ENCODE data around the gene JADE2. TPM values are rescaled to one million over a fixed set of nuclear protein-coding genes. Genes with fewer than 3 reads are reported as not detected.

JADE2 gene
- total RNA-seq, 2 donors from 2014 or later = 28.0 to 41.0 TPM

DNA sequence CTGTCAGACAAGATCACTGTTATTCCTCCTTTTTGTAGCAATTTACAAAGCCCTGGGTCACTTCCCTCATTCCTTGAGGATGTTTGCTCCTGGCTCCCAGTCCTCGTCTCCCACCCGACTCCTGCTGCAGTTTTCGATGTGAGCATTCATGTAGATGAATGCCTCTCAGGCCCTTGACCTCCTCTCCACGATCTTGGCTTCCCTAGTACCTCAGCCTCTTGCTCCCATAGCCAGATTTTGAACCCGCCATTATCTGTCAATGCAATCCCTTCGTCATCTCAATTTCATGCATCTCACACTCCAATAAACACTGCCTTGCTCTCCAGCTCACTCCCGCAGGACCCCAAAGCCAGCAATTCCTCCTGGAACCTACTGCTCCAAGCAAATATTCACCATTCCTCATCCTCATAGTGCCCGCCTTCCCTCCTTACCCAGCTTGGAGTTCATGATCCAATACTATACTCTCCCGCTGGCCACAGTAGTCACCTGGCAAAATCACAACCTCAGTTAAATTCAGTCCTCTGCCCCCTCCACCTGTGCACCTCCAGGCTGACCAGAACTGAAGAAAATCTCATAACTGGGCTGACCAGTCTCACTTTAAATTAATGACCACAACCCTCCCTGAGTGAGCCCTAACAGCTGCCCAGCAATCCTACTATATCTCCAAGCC is 35.1 kb upstream of the JADE2 start:
- WGBS, 2 donors = 88 to 89% methylated on average over 9 of the region's 9 CpGs
- Histone ChIP-seq H3K27ac (no peak overlapping the region), H3K36me3 (replicated peaks in 1 of 2; ENCODE audit: insufficient read depth in 1 of 2, low read depth in 2 of 2) (no peaks in the 10 kb centered on the region), H3K4me3 (no peak overlapping the region), H3K9me3 (no peaks in the 10 kb centered on the region), H3K27me3 (no peaks in the 10 kb centered on the region), H3K4me1 (peaks cover 7% of the 10 kb centered on the region)
- intact Hi-C loops (cut with DNase I) = no loop called here
- DNase-seq = no peak
- TF ChIP-seq, protein P1, sequence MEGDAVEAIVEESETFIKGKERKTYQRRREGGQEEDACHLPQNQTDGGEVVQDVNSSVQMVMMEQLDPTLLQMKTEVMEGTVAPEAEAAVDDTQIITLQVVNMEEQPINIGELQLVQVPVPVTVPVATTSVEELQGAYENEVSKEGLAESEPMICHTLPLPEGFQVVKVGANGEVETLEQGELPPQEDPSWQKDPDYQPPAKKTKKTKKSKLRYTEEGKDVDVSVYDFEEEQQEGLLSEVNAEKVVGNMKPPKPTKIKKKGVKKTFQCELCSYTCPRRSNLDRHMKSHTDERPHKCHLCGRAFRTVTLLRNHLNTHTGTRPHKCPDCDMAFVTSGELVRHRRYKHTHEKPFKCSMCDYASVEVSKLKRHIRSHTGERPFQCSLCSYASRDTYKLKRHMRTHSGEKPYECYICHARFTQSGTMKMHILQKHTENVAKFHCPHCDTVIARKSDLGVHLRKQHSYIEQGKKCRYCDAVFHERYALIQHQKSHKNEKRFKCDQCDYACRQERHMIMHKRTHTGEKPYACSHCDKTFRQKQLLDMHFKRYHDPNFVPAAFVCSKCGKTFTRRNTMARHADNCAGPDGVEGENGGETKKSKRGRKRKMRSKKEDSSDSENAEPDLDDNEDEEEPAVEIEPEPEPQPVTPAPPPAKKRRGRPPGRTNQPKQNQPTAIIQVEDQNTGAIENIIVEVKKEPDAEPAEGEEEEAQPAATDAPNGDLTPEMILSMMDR (IDR thresholded peaks at IDR 0.05) = no peak
- TF ChIP-seq POLR2A (IDR thresholded peaks at IDR 0.05) = no peak
- ATAC-seq = no peak

GRCh38 chr5:134490925-134491271 is 34.6 kb upstream of the JADE2 start:
- intact Hi-C loops (cut with DNase I) = no loop called here
- no peak overlapping the region for H3K27ac ChIP-seq
- ATAC-seq (no peak), DNase-seq (no peak)
- TF ChIP-seq, protein P1 (IDR thresholded peaks at IDR 0.05) = no peak
- TF ChIP-seq POLR2A (IDR thresholded peaks at IDR 0.05) = no peak
- WGBS, 2 donors = 84% methylated on average over 8 of the region's 8 CpGs
- H3K9me3 ChIP-seq = no peaks in the 10 kb centered on the region
- no peaks in the 10 kb centered on the region for H3K36me3 ChIP-seq (replicated peaks in 1 of 2; ENCODE audit: insufficient read depth in 1 of 2, low read depth in 2 of 2)
- H3K4me1 ChIP-seq = peaks cover 7% of the 10 kb centered on the region
- H3K4me3 ChIP-seq = no peak overlapping the region
- no peaks in the 10 kb centered on the region for H3K27me3 ChIP-seq

DNA sequence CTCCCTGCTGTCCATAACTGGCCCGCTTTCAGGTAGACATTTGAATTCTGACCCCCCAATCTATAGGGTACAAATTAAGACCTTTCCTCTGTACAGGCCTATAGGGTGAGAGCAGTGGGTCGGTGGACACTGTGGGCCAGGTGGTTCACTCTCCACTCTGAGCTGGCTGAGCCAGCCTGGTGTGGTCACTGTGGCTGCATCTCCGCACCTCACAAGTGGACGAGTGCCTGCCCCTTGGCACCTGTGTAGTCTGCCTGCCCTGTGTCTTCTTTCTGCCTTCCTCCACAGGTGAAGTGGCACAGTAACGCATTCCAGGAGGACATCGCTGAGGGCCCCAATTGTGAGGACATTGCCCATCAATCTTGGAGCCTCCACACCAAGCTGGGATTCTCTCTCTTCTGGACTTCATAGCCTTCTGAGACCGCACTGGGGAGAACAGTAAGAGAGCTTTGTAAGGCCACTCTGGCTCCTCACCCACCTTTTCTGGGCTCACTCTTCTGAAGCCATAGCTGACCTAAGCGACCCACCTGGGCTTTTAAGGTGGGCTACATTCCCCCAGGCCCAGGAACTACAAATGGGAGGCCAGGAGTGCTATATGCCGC is 33.5 kb upstream of the JADE2 start:
- ATAC-seq (no peak), DNase-seq (no peak)
- H3K27me3 ChIP-seq = no peaks in the 10 kb centered on the region
- no peak overlapping the region for H3K4me3 ChIP-seq
- H3K9me3 ChIP-seq = no peaks in the 10 kb centered on the region
- no peak overlapping the region for H3K27ac ChIP-seq
- intact Hi-C loops (cut with DNase I) = no loop called here
- H3K4me1 ChIP-seq = peaks cover 7% of the 10 kb centered on the region
- TF ChIP-seq, protein P1 (IDR thresholded peaks at IDR 0.05) = no peak
- no peak for TF ChIP-seq POLR2A (IDR thresholded peaks at IDR 0.05)
- WGBS, 2 donors = 87 to 89% methylated on average over 7 to 9 of the region's 9 CpGs
- no peaks in the 10 kb centered on the region for H3K36me3 ChIP-seq (replicated peaks in 1 of 2; ENCODE audit: insufficient read depth in 1 of 2, low read depth in 2 of 2)

- Histone ChIP-seq H3K4me3 (no peak overlapping the region), H3K27ac (no peak overlapping the region), H3K36me3 (replicated peaks in 1 of 2; ENCODE audit: insufficient read depth in 1 of 2, low read depth in 2 of 2) (no peaks in the 10 kb centered on the region), H3K27me3 (no peaks in the 10 kb centered on the region), H3K9me3 (no peaks in the 10 kb centered on the region), H3K4me1 (peaks cover 7% of the 10 kb centered on the region)
- DNase-seq = no peak
- ATAC-seq = no peak
- 62% methylated on average over 6 of the region's 6 CpGs for WGBS, 2 donors
- intact Hi-C loops (cut with DNase I) = no loop called here
- TF ChIP-seq, protein P1 (IDR thresholded peaks at IDR 0.05) = no peak
- TF ChIP-seq POLR2A (IDR thresholded peaks at IDR 0.05) = no peak
These were observed 32.9 kb upstream of the JADE2 start for GRCh38 chr5:134492568-134492967.
